Activated CD8-positive, alpha-beta T cell treated with anti-CD3 and anti-CD28 coated beads for 36 hours (primary cell): ENCODE results near the gene NPAS1. TPM values are rescaled to one million over a fixed set of nuclear protein-coding genes. Genes with fewer than 3 reads are reported as not detected.
A peak's percentile ranks its signal among the peaks of the same experiment; 100 is the strongest.

ENCODE experiments used
- ATAC-seq: fragments of 200-7000 bp; cut with Tn5 transposase; one replicate; pipeline ENCODE4 v1.10.0; 2021; ENCODE audit warnings: mild to moderate bottlenecking, moderate library complexity
- CTCF ChIA-PET: fragments of 350-600 bp; sonication (Branson Sonifier 250); formaldehyde crosslinking; loops from one replicate; lab custom pipeline; 2021; ENCODE audit warnings: antibody characterized with exemption; lab: Charles Lee
- POLR2A ChIA-PET: fragments of 350-600 bp; sonication (Branson Sonifier 250); formaldehyde crosslinking; loops from one replicate; lab custom pipeline; 2021; ENCODE audit warnings: antibody characterized with exemption; lab: Charles Lee
- DNase-seq: peaks from one replicate; pipeline ENCODE4 v3.0.0-alpha.2; 2020
- H3K27ac Mint-ChIP-seq: one replicate; pipeline ENCODE4 v1.8.0; 2021; ENCODE audit warnings: mild to moderate bottlenecking, mixed read lengths
- H3K27me3 Mint-ChIP-seq: one replicate; pipeline ENCODE4 v1.8.0; 2021; ENCODE audit warnings: mixed read lengths
- H3K36me3 Mint-ChIP-seq: one replicate; pipeline ENCODE4 v1.8.0; 2021; ENCODE audit warnings: low read depth, mixed read lengths
- H3K4me1 Mint-ChIP-seq: one replicate; pipeline ENCODE4 v1.8.0; 2021; ENCODE audit warnings: low read depth, mixed read lengths
- H3K4me3 Mint-ChIP-seq: one replicate; pipeline ENCODE4 v1.8.0; 2021; ENCODE audit warnings: mild to moderate bottlenecking, moderate library complexity, mixed read lengths
- H3K9me3 Mint-ChIP-seq: one replicate; pipeline ENCODE4 v1.8.0; 2021; ENCODE audit warnings: mixed read lengths
- intact Hi-C: fragments of 100-400 bp; cut with micrococcal nuclease; formaldehyde crosslinking; loops from one replicate; pipeline ENCODE4 v1.10.0; 2022
- total RNA-seq, 2 experiments: library from RNA; stranded (reverse); gene quantifications; one replicate each; pipeline ENCODE4 v1.2.3, GENCODE V29; 2021
- TF ChIP-seq, protein P1 (sequence below): fragments of 200-600 bp; IDR thresholded peaks from one replicate; pipeline ENCODE4 v1.8.0; 2022; ENCODE audit warnings: antibody characterized with exemption, mild to moderate bottlenecking

The NPAS1 gene
- total RNA-seq, 2 experiments from 2014 or later: 0.27 to 0.65 TPM

DNA sequence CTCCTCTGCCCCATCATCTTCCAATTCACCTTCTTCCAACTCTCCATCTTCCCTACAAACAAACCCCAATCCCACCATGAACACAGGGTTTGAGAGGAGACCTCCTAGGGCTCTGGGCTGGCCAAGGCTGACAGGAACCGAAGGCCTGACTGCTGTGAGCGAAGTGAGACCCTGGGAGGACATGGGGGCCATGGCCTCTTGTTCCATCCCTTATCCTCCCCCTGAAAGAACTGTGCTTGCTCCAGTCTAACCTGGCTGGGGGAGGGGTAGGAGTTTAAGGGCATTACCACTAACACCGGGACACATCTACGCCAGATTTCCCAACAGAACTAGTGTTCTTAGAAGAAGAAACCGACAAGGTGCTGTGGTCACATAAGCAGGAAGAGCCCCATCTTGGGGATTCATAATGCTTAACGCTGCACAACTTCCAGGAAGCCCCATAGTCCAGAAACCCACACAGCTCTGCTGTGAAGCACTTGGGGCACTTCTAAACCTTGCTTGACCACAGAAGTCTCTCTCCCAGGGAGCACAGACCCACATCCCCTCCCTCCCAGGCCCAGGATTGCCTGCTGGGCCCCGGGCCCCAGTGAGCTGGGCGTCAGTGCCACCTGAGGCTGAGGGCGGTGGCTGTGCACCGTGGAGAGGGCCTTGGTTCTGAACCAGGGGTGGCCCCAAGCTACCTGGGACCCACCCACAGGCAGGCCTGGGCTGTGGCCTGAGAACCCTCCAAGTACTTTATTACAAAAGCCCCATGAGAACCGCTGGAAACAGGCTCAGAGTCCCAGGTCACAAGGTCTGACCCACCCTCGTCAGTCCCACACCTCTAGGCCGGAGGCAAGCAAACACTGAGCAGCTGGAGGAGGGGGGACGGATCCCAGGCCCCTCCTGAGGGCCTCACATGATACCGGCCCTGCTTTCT, 75.2 kb downstream of the NPAS1 start:
- CTCF ChIA-PET: interaction anchor here (0.7 to 3.3 kb wide), 9 partner anchors 12 to 149 kb away, joined by 3 to 15 read pairs (median 4); partner anchors contain the start of gene ZC3H4
- H3K4me1 Mint-ChIP-seq: peaks cover 60% of the 10 kb centered on the region
- H3K27me3 Mint-ChIP-seq: no peaks in the 10 kb centered on the region
- TF ChIP-seq, protein P1, sequence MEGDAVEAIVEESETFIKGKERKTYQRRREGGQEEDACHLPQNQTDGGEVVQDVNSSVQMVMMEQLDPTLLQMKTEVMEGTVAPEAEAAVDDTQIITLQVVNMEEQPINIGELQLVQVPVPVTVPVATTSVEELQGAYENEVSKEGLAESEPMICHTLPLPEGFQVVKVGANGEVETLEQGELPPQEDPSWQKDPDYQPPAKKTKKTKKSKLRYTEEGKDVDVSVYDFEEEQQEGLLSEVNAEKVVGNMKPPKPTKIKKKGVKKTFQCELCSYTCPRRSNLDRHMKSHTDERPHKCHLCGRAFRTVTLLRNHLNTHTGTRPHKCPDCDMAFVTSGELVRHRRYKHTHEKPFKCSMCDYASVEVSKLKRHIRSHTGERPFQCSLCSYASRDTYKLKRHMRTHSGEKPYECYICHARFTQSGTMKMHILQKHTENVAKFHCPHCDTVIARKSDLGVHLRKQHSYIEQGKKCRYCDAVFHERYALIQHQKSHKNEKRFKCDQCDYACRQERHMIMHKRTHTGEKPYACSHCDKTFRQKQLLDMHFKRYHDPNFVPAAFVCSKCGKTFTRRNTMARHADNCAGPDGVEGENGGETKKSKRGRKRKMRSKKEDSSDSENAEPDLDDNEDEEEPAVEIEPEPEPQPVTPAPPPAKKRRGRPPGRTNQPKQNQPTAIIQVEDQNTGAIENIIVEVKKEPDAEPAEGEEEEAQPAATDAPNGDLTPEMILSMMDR: no peak
- intact Hi-C loops: loop anchor here (2.0 kb wide), 1 partner anchor 14 kb away; no protein-coding TSS in a partner anchor
- ATAC-seq: peak; percentile 71
- POLR2A ChIA-PET: interaction anchor here (0.7 to 13.5 kb wide), 5 partner anchors 11 to 63 kb away, joined by 3 to 182 read pairs (median 4); partner anchors contain the start of genes SAE1, TMEM160 and ZC3H4
- H3K9me3 Mint-ChIP-seq: no peaks in the 10 kb centered on the region
- peak overlapping the region; percentile 96 for H3K27ac Mint-ChIP-seq
- peak overlapping the region; percentile 63 for H3K4me3 Mint-ChIP-seq
- peak; percentile 66 for DNase-seq
- peaks cover 52% of the 10 kb centered on the region for H3K36me3 Mint-ChIP-seq

Other genes starting within 250 kb of the NPAS1 start
- 100 to 1,000 TPM; 235 TPM for gene SLC1A5, start 231.2 kb upstream of the NPAS1 start, total RNA-seq
- gene AP2S1, start 169.0 kb upstream of the NPAS1 start, total RNA-seq: 100 to 1,000 TPM; 101 to 105 TPM
- 10 to 100 TPM; 15.0 to 16.4 TPM for gene ARHGAP35, start 158.8 kb upstream of the NPAS1 start, total RNA-seq
- gene TMEM160, start 28.8 kb downstream of the NPAS1 start, total RNA-seq: 10 to 100 TPM; 61.2 to 61.5 TPM
- gene ZC3H4, start 93.9 kb downstream of the NPAS1 start, total RNA-seq: 10 to 100 TPM; 68.5 to 70.2 TPM
- gene SAE1, start 111.0 kb downstream of the NPAS1 start, total RNA-seq: 100 to 1,000 TPM; 125 to 127 TPM
- 10 to 100 TPM; 23.2 to 26.2 TPM for gene BBC3, start 211.4 kb downstream of the NPAS1 start, total RNA-seq
- 10 to 100 TPM; 24.4 to 27.0 TPM for gene CCDC9, start 236.7 kb downstream of the NPAS1 start, total RNA-seq